GM18507 (cell line): ENCODE results near the gene ANTXR1.

Experiments
- DNase-seq: peaks from one replicate; pipeline ENCODE4 v3.0.0; 2011; ENCODE audit warnings: low read depth; ENCODE audit not compliant: insufficient read length; ENCODE audit errors: extremely low spot score
- FAIRE-seq: peaks from 2 replicates; lab custom pipeline; 2011; peaks lifted over from hg19 to GRCh38; lab: Jason Lieb, UNC

The ANTXR1 gene

DNA sequence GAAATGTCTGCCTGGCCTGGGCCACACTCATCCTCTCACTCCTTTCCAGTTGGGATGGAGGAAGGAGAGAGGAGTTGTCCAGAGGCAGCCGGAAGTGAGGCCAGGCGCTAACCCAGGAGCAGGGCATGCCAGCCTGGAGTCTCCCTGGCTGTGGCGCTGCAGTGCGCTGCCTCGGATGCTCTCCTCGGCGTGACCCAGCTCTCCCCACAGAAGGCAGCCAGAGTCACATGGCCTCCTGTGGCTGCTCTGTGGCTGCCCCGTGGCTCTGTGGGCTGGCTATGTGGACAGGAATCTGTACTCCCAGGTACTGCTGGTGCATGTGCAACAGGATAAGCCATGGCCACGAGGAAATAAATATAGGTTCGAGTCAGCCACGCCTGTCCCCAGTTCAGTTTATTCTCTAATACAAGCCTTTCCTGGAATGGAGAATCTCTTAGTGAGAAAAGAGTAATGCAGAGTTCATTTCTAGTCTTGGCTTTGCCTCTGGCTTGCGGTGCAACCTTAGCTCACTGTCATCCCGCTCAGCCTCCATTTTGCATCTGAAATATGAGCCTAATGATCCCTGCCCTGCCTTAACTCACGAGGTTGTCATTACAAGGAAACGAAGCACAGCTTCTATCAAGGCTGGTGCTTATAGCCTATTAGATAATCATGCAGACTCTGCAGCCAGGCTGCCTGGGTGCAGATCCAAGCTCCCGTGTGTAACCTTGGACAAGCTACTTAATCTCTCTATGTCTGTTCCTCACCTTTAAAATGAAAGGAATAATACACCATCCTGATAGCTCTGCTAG, 106.3 kb downstream of the ANTXR1 start:
- DNase-seq (no peak), FAIRE-seq (no peak)

DNA sequence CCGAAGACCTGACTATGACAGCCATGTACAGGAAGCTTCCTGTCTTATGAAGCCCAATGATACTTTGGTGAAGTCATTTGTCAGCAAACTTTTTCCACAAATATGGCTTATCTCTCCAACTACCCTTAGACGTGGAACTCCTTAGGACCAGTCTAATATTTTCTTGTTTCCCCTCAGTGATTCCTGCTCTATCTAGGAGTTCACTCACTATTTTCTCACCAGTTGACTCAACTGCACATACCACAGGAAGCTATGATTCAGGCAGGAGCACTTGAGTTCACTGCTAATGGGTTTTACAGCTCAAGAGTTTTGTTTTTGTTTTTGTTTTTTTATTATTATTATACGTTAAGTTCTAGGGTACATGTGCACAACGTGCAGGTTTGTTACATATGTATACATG, 109.3 kb downstream of the ANTXR1 start:
- FAIRE-seq (no peak), DNase-seq (no peak)

- FAIRE-seq (no peak), DNase-seq (no peak)
Observed at GRCh38 chr2:69123182-69123581, 110.2 kb downstream of the ANTXR1 start.

GRCh38 chr2:69124343-69124742, 111.4 kb downstream of the ANTXR1 start:
- FAIRE-seq: no peak
- DNase-seq: no peak

GRCh38 chr2:69125816-69126215, 112.8 kb downstream of the ANTXR1 start:
- DNase-seq (no peak), FAIRE-seq (no peak)

DNA sequence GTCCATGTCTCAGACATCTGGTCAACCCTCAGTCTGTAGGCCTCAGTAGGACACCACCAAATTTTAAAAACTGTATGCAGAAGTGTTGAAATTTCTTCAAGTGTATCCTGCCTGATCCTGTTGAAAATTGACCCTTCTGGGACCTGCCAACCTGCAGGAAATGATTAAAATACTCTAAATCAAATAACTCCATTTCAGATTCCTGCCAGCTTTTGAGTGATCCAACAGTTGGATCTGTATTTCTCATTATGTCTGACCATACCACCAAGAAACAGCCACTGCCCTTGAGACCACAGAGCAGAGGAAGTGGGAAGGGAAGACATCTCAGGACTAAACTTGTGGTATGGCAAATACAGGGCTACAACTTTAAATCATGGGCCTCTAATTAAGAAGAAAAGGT, 113.4 kb downstream of the ANTXR1 start:
- no peak for FAIRE-seq

DNA sequence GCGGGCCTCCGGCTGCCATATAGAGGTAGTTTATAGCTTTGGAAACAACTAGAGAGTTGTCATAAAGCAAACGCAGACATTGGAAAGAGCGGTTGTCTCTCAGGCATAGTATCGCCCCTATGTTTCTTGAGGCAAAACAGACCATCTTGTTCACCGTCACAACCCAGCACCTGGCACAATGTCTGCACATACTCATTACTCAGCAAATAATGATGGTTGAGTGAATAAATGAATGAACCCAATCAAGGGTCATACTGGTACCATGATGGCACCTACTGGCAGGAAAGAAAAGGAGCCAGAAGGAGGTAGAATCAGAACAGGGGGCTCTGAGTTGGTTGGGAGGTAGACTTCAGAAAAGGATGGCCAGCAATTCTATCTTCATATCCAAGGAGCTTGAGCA, 118.5 kb downstream of the ANTXR1 start:
- DNase-seq (no peak), FAIRE-seq (no peak)

More for the DNA sequence above, 113.4 kb downstream of the ANTXR1 start:
- DNase-seq: no peak

DNA sequence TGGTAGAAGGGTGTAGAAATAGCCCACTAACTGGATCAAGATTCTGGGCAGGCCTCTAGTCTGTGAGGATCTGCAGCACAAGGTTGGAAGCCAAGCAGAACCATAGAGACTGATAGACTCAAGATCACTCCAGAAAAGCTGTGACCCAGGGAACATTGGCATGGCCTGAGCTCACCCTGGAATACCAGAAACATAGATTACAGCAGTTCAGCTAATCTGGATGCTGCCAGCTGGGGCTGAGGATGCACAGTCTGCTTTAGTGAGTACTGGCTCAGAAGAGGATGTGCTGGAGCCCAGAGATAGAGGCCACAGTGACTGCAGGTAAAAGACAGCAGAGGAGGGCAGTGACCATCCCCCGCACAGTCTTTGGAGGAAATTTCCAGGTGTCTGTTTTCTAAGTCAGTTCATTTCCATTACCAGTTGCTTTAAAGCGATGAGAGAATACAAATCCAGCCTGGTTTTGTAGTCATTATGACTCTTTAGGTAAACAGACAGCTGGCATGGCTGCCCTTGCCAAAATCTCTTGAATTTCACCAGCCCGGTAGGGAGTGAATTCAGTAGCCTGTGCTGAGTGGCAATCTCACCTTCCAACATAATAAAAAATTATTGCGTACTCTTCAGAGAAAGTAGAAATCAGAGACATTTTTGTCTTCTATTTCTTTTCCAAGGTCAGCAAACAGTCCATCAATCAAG, 119.2 kb downstream of the ANTXR1 start:
- FAIRE-seq (no peak), DNase-seq (no peak)

GRCh38 chr2:69132960-69133590, 120.1 kb downstream of the ANTXR1 start:
- no peak for DNase-seq
- no peak for FAIRE-seq

DNA sequence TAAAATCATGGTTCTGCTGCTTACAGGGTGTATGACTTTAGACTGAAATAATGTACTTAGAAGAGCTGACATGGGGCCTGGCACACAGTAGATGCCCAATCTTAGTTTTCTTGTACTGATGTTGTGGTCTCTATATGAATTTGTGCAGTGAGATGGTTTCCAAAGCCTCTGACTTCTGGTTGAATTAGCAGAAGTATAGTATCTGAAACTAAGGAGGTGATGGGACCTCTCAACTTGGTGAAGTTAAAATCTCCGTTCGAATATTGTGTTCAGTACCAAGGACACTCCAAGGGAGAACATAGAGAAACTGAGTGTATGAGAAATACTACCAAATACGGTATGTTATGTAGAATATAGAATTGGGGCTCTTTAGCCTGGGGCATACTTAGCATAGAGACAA, 120.9 kb downstream of the ANTXR1 start:
- FAIRE-seq: no peak
- no peak for DNase-seq

GRCh38 chr2:69134306-69134945, 121.4 kb downstream of the ANTXR1 start:
- FAIRE-seq (no peak), DNase-seq (no peak)

- DNase-seq: no peak
- FAIRE-seq: no peak
Observed at GRCh38 chr2:69138247-69138772, 125.3 kb downstream of the ANTXR1 start.

GRCh38 chr2:69138793-69139459, 125.9 kb downstream of the ANTXR1 start:
- DNase-seq: no peak
- no peak for FAIRE-seq

DNA sequence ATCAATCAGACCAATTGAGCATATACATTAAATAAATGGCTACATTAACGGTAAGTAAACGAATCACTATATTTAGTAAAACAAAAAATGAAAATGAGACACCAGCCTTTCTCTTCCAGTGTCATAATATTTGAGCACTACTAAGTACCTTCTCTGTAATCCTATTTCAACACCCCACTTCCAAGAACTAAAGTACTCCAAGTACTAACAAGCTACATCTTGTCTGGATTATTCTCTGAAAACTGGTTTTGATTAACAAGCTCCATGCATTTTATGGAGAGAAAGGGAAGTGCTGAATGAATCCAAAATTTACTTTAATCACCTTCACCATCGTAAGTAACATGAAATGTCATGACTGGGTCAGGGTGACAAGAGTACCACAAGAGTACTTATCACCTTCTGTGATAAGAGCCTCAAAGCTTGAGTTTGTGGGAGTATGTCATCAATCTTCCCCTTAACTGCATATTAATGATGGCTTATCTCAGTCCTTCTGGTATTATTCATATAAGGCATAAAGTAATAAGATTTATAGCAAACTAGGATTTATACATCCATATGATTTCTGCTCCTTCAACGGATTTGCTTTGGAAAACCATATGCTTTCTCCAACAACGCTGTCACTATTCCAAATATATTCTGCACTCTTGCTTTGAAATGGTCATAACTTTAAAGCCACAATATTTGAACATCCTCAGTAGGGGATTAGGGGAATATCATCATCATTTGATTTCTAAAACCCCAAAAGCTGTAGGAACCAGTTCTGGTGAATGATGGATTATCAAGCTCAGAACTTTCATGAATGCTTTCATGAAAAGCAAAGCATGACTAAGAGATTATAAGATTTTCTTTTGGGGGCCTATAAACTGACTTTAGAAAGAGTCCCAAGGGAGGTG, 127.0 kb downstream of the ANTXR1 start:
- DNase-seq: no peak
- FAIRE-seq: no peak

- DNase-seq: no peak
- no peak for FAIRE-seq
Observed at GRCh38 chr2:69141061-69141460, 128.1 kb downstream of the ANTXR1 start.

- no peak for FAIRE-seq
- DNase-seq: no peak
Observed at GRCh38 chr2:69143748-69144360, 130.9 kb downstream of the ANTXR1 start.

DNA sequence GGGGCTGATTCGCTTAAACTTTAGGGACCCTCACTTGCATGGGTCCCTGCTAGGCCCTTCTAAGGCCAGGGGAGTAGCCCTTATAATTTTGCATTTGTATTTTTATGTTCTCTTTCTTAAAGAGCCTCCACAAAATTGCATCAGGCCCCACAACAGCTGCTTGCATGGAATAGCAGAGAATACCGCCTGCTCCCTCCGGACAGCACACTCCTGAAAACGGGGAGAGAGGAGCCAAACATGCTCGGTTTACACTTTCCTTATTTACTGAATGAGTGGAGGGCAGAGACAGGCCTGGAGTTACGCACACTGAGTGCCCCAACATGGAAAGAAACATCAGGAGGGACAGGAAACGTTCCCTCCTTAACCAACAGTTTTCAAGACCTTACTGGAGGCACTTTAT, 132.2 kb downstream of the ANTXR1 start:
- DNase-seq (no peak), FAIRE-seq (no peak)

DNA sequence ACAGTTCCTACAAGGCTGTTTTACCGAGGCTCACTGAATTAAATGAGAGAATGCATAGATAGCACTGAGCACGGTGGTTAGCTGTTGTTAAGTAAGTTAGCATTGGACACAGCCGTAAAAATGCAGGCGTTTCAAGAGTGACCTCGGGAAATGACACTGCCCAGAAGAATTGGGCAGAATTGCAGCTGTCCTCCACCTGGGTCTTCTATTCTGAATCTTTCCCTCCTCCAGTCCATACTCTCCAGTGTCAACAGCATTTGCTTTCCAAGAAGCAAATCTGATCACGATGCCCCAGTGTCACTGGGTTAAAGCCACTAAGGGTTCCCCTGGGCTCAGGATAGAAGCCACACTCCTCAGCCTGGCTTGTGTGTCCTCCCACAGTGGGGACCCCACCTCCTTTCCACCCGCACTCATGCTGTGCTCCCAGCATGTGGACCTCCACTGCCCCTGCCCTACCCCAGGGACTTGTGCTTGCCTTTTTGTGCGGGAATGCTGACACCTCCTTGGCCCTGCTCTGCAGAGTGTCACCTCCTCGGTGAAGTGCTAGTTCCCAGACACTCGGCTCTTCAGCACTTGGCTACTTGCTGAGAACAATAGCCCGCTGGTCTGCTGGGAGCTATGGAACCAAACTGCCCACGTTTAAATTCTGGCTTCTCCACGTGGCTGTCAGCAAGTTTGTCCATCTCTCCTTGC, 135.0 kb downstream of the ANTXR1 start:
- no peak for FAIRE-seq
- DNase-seq: no peak
